Measurements from ENCODE around the gene CCNY.

- TF ChIP-seq CTCF (IDR thresholded peaks at IDR 0.05) (no peak), ZFX (IDR thresholded peaks at IDR 0.05; ENCODE audit: borderline replicate concordance) (no peak)
Measured at GRCh38 chr10:35552650-35553342, 216.5 kb downstream of the CCNY start.
